Measurements from ENCODE around the gene SUMO3.

Gene SUMO3

GRCh38 chr21:44817914-44818639 is at the start of gene SUMO3:
SUMO3 (minus strand) TSS chr21:44818062; CDS start chr21:44817968, 94 bp downstream.
- peak; percentile 29 for DNase-seq

GRCh38 chr21:44867464-44867863 is 49.6 kb upstream of the SUMO3 start:
- DNase-seq = no peak

- DNase-seq = peak; percentile 61
Observed at GRCh38 chr21:44866780-44867179, 48.9 kb upstream of the SUMO3 start.

- DNase-seq = no peak
Observed at GRCh38 chr21:44865561-44866280, 47.9 kb upstream of the SUMO3 start.

- DNase-seq = no peak
Observed at GRCh38 chr21:44862869-44863685, 45.2 kb upstream of the SUMO3 start.

- no peak for DNase-seq
Observed at GRCh38 chr21:44858791-44859190, 40.9 kb upstream of the SUMO3 start.

- DNase-seq = no peak
Observed at GRCh38 chr21:44858291-44858690, 40.4 kb upstream of the SUMO3 start.

GRCh38 chr21:44857127-44857892 is 39.4 kb upstream of the SUMO3 start:
- no peak for DNase-seq

- no peak for DNase-seq
Observed at GRCh38 chr21:44856131-44856530, 38.3 kb upstream of the SUMO3 start.

- DNase-seq = no peak
Observed at GRCh38 chr21:44855572-44855971, 37.7 kb upstream of the SUMO3 start.

- no peak for DNase-seq
Observed at GRCh38 chr21:44854664-44855446, 37.0 kb upstream of the SUMO3 start.

GRCh38 chr21:44854391-44854663 is 36.5 kb upstream of the SUMO3 start:
- DNase-seq = no peak

GRCh38 chr21:44853601-44854390 is 35.9 kb upstream of the SUMO3 start:
- DNase-seq = no peak

GRCh38 chr21:44850905-44851657 is 33.2 kb upstream of the SUMO3 start:
- no peak for DNase-seq

GRCh38 chr21:44850208-44850800 is 32.4 kb upstream of the SUMO3 start:
- DNase-seq = no peak

GRCh38 chr21:44849616-44850130 is 31.8 kb upstream of the SUMO3 start:
- no peak for DNase-seq

GRCh38 chr21:44848821-44849521 is 31.1 kb upstream of the SUMO3 start:
- DNase-seq = no peak

- no peak for DNase-seq
Observed at GRCh38 chr21:44847261-44848056, 29.6 kb upstream of the SUMO3 start.

Measured in NCI-H1694 (cell line).